Activated CD8-positive, alpha-beta T cell treated with anti-CD3 and anti-CD28 coated beads for 36 hours (primary cell): Measurements from ENCODE around the gene PCDHGC3. TPM values are rescaled to one million over a fixed set of nuclear protein-coding genes. Genes with fewer than 3 reads are reported as not detected.

Source experiments
- ATAC-seq: fragments of 200-7000 bp; cut with Tn5 transposase; one replicate; pipeline ENCODE4 v1.10.0; 2021; ENCODE audit warnings: mild to moderate bottlenecking, moderate library complexity
- CTCF ChIA-PET: fragments of 350-600 bp; sonication (Branson Sonifier 250); formaldehyde crosslinking; loops from one replicate; lab custom pipeline; 2021; ENCODE audit warnings: antibody characterized with exemption; lab: Charles Lee
- POLR2A ChIA-PET: fragments of 350-600 bp; sonication (Branson Sonifier 250); formaldehyde crosslinking; loops from one replicate; lab custom pipeline; 2021; ENCODE audit warnings: antibody characterized with exemption; lab: Charles Lee
- DNase-seq: peaks from one replicate; pipeline ENCODE4 v3.0.0-alpha.2; 2020
- H3K27ac Mint-ChIP-seq: one replicate; pipeline ENCODE4 v1.8.0; 2021; ENCODE audit warnings: mild to moderate bottlenecking, mixed read lengths
- H3K27me3 Mint-ChIP-seq: one replicate; pipeline ENCODE4 v1.8.0; 2021; ENCODE audit warnings: mixed read lengths
- H3K36me3 Mint-ChIP-seq: one replicate; pipeline ENCODE4 v1.8.0; 2021; ENCODE audit warnings: low read depth, mixed read lengths
- H3K4me1 Mint-ChIP-seq: one replicate; pipeline ENCODE4 v1.8.0; 2021; ENCODE audit warnings: low read depth, mixed read lengths
- H3K4me3 Mint-ChIP-seq: one replicate; pipeline ENCODE4 v1.8.0; 2021; ENCODE audit warnings: mild to moderate bottlenecking, moderate library complexity, mixed read lengths
- H3K9me3 Mint-ChIP-seq: one replicate; pipeline ENCODE4 v1.8.0; 2021; ENCODE audit warnings: mixed read lengths
- CTCF ChIP-seq: fragments of 200-600 bp; IDR thresholded peaks from one replicate; pipeline ENCODE4 v1.8.0; 2022; ENCODE audit warnings: antibody characterized with exemption, mild to moderate bottlenecking
- intact Hi-C: fragments of 100-400 bp; cut with micrococcal nuclease; formaldehyde crosslinking; loops from one replicate; pipeline ENCODE4 v1.10.0; 2022
- total RNA-seq, 2 experiments: library from RNA; stranded (reverse); gene quantifications; one replicate each; pipeline ENCODE4 v1.2.3, GENCODE V29; 2021

Gene PCDHGC3
- total RNA-seq, 2 experiments from 2014 or later = not detected

- ChIA-PET CTCF (interaction anchor here (1.7 kb wide), 1 partner anchor 13 kb away, joined by 6 read pairs; the partner anchor contains the start of gene PCDHGA11), POLR2A (no interaction called here)
- Mint-ChIP-seq H3K27ac (no peak overlapping the region), H3K4me3 (no peak overlapping the region), H3K4me1 (peaks cover 5% of the 10 kb centered on the region), H3K9me3 (peaks cover 18% of the 10 kb centered on the region), H3K36me3 (peaks cover 18% of the 10 kb centered on the region), H3K27me3 (peaks cover 32% of the 10 kb centered on the region)
- intact Hi-C loops = no loop called here
- ATAC-seq (no peak), DNase-seq (no peak)
- no peak for TF ChIP-seq CTCF
These were observed 41.8 kb upstream of the PCDHGC3 start for GRCh38 chr5:141434006-141434405.

- no peaks in the 10 kb centered on the region for H3K4me1 Mint-ChIP-seq
- intact Hi-C loops = no loop called here
- no peak for TF ChIP-seq CTCF
- CTCF ChIA-PET = interaction anchor here (1.5 kb wide), 1 partner anchor 9 kb away, joined by 3 read pairs; no protein-coding TSS in a partner anchor
- H3K9me3 Mint-ChIP-seq = peaks cover 6% of the 10 kb centered on the region
- ATAC-seq (no peak), DNase-seq (no peak)
- H3K4me3 Mint-ChIP-seq = no peak overlapping the region
- POLR2A ChIA-PET = no interaction called here
- peaks cover 20% of the 10 kb centered on the region for H3K27me3 Mint-ChIP-seq
- H3K36me3 Mint-ChIP-seq = peaks cover 2% of the 10 kb centered on the region
- no peak overlapping the region for H3K27ac Mint-ChIP-seq
These were observed 38.5 kb upstream of the PCDHGC3 start for GRCh38 chr5:141437221-141437620.

GRCh38 chr5:141439411-141440141 lies 36.2 kb upstream of the PCDHGC3 start:
- ATAC-seq (no peak), DNase-seq (no peak)
- Mint-ChIP-seq H3K27me3 (peaks cover 12% of the 10 kb centered on the region), H3K27ac (no peak overlapping the region), H3K4me3 (no peak overlapping the region), H3K36me3 (no peaks in the 10 kb centered on the region), H3K9me3 (peaks cover 2% of the 10 kb centered on the region), H3K4me1 (no peaks in the 10 kb centered on the region)
- ChIA-PET POLR2A (no interaction called here), CTCF (interaction anchor here (1.2 to 1.9 kb wide), 3 partner anchors 9 to 124 kb away, joined by 3 to 7 read pairs (median 4); partner anchors contain the start of genes PCDHGA11 and PCDHGA12)
- no peak for TF ChIP-seq CTCF
- intact Hi-C loops = no loop called here

- Mint-ChIP-seq H3K27me3 (peaks cover 12% of the 10 kb centered on the region), H3K4me1 (no peaks in the 10 kb centered on the region), H3K4me3 (no peak overlapping the region), H3K27ac (no peak overlapping the region), H3K36me3 (no peaks in the 10 kb centered on the region), H3K9me3 (peaks cover 2% of the 10 kb centered on the region)
- TF ChIP-seq CTCF = no peak
- ChIA-PET CTCF (interaction anchor here (1.2 to 1.9 kb wide), 3 partner anchors 10 to 124 kb away, joined by 3 to 7 read pairs (median 4); partner anchors contain the start of genes PCDHGA11 and PCDHGA12), POLR2A (no interaction called here)
- DNase-seq (no peak), ATAC-seq (no peak)
- intact Hi-C loops = no loop called here
These were observed 35.4 kb upstream of the PCDHGC3 start for GRCh38 chr5:141440341-141440740.

GRCh38 chr5:141441571-141442170 lies 34.1 kb upstream of the PCDHGC3 start:
- peaks cover 16% of the 10 kb centered on the region for H3K27me3 Mint-ChIP-seq
- H3K27ac Mint-ChIP-seq = no peak overlapping the region
- intact Hi-C loops = no loop called here
- DNase-seq (no peak), ATAC-seq (no peak)
- no peak for TF ChIP-seq CTCF
- H3K36me3 Mint-ChIP-seq = no peaks in the 10 kb centered on the region
- no peak overlapping the region for H3K4me3 Mint-ChIP-seq
- peaks cover 2% of the 10 kb centered on the region for H3K9me3 Mint-ChIP-seq
- POLR2A ChIA-PET = no interaction called here
- CTCF ChIA-PET = interaction anchor here (0.6 to 1.3 kb wide), 2 partner anchors 12 kb away, joined by 3 to 4 read pairs; partner anchors contain the start of gene PCDHGA12
- no peaks in the 10 kb centered on the region for H3K4me1 Mint-ChIP-seq
